Natural killer cell (primary cell): ENCODE measurements around the gene NAT16. TPM values are rescaled to one million over a fixed set of nuclear protein-coding genes. Genes with fewer than 3 reads are reported as not detected.
"Not testable (repeated sequence)": the region's sequence is repeated elsewhere in the genome, so short reads cannot be mapped to it uniquely, and the experiment has no call there.

Experiments
- ATAC-seq, 3 donors: fragments of 150-1000 bp in 2 of 3; fragments of 200-7000 bp in 1 of 3; cut with Tn5 transposase; 1 replicate in 1 of 3; 2 replicates in 2 of 3; pipeline ENCODE4 v1.10.0; 2021; ENCODE audit warnings: mild to moderate bottlenecking in 2 of 3, moderate library complexity in 2 of 3
- DNase-seq, 2 donors: peaks; one replicate each; pipeline versions ENCODE4 v3.0.0 to v3.0.0-alpha.2; 2013 to 2021; ENCODE audit warnings: mixed read lengths in 1 of 2
- H3K27ac ChIP-seq: one replicate; pipeline ENCODE4 v1.5.1; 2013; ENCODE audit warnings: mild to moderate bottlenecking, low read length
- H3K27me3 ChIP-seq: one replicate; pipeline ENCODE4 v1.6.1; 2013; ENCODE audit warnings: low read length; ENCODE audit not compliant: control insufficient read depth, insufficient read depth
- H3K36me3 ChIP-seq: one replicate; pipeline ENCODE4 v1.6.1; 2013; ENCODE audit warnings: low read length; ENCODE audit not compliant: control insufficient read depth, insufficient read depth
- H3K4me1 ChIP-seq: one replicate; pipeline ENCODE4 v1.6.1; 2013; ENCODE audit warnings: low read length; ENCODE audit not compliant: control insufficient read depth, insufficient read depth
- H3K4me3 ChIP-seq: one replicate; pipeline ENCODE4 v1.5.1; 2013; ENCODE audit warnings: low read length
- H3K9me3 ChIP-seq: one replicate; pipeline ENCODE4 v1.6.1; 2013; ENCODE audit warnings: low read length; ENCODE audit not compliant: control insufficient read depth, insufficient read depth
- H3K27ac Mint-ChIP-seq, 2 donors: one replicate each; pipeline ENCODE4 v1.8.0; 2022; ENCODE audit warnings: mild to moderate bottlenecking in 2 of 2, mixed read lengths in 2 of 2, moderate library complexity in 1 of 2
- H3K27me3 Mint-ChIP-seq, 2 donors: one replicate each; pipeline ENCODE4 v1.8.0; 2022; ENCODE audit warnings: low read depth in 2 of 2, mixed read lengths in 2 of 2
- H3K36me3 Mint-ChIP-seq: one replicate; pipeline ENCODE4 v1.8.0; 2022; ENCODE audit warnings: mixed read lengths
- H3K4me1 Mint-ChIP-seq, 2 donors: one replicate each; pipeline ENCODE4 v1.8.0; 2022; ENCODE audit warnings: mixed read lengths in 2 of 2
- H3K4me3 Mint-ChIP-seq: one replicate; pipeline ENCODE4 v1.8.0; 2022; ENCODE audit warnings: mild to moderate bottlenecking, moderate library complexity, mixed read lengths
- H3K9me3 Mint-ChIP-seq, 2 donors: one replicate each; pipeline ENCODE4 v1.8.0; 2022; ENCODE audit warnings: mixed read lengths in 2 of 2
- WGBS: methylation state at CpG from one replicate; pipeline ENCODE4 v1.1.7; 2013; ENCODE audit warnings: missing lambda C conversion rate; ENCODE audit not compliant: insufficient coverage; 5-methylcytosine and 5-hydroxymethylcytosine counted together
- intact Hi-C: fragments of 100-400 bp; cut with micrococcal nuclease; formaldehyde crosslinking; loops from one replicate; pipeline ENCODE4 v1.14.2; 2022
- total RNA-seq, 4 donors: library from RNA; stranded (reverse); fragments of 120-200 nt in 1 of 4; gene quantifications; one replicate each; pipeline versions ENCODE4 v1.2.3 to v1.2.4, GENCODE V29; 2013 to 2022
- TF ChIP-seq, protein P1 (sequence below): fragments of 200-600 bp; IDR thresholded peaks from one replicate; pipeline ENCODE4 v1.8.0; 2022; ENCODE audit warnings: antibody characterized with exemption

NAT16 gene
- total RNA-seq, 3 donors from 2014 or later (not counting 1 experiment from before 2014, with no cell fraction given) = not detected

DNA sequence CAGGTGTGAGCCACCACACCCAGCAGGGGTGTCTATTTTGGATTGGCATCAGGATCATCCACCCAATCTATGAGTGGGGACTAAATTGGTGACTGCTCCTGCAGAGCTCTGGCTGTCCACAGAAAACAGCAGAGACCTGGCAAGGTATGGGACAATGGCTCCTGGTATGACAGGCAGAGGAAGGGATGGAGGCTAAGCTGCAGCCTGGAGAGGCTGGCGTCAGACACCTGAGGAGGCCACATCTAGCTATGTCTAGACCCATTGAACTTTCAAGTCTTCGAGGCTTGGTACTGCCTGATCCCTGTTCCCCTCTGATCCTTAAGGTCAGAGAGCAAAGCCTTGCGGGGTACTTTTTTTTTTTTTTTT, 56.4 kb downstream of the NAT16 start:
- intact Hi-C loops = no loop called here
- WGBS = 92% methylated on average over 3 of the region's 3 CpGs
- Histone ChIP-seq H3K4me3 (no peak overlapping the region), H3K4me1 (peaks cover 54% of the 10 kb centered on the region), H3K9me3 (no peaks in the 10 kb centered on the region), H3K36me3 (no peaks in the 10 kb centered on the region), H3K27ac (no peak overlapping the region), H3K27me3 (peaks cover 4% of the 10 kb centered on the region)
- DNase-seq (no peak), ATAC-seq (no peak)
- Mint-ChIP-seq H3K36me3 (no peaks in the 10 kb centered on the region), H3K27me3 (peaks cover 12 to 24% of the 10 kb centered on the region in 2 donors), H3K27ac (no peak overlapping the region), H3K4me1 (peaks cover 53 to 54% of the 10 kb centered on the region in 2 donors), H3K9me3 (no peaks in the 10 kb centered on the region), H3K4me3 (no peak overlapping the region)
- TF ChIP-seq, protein P1, sequence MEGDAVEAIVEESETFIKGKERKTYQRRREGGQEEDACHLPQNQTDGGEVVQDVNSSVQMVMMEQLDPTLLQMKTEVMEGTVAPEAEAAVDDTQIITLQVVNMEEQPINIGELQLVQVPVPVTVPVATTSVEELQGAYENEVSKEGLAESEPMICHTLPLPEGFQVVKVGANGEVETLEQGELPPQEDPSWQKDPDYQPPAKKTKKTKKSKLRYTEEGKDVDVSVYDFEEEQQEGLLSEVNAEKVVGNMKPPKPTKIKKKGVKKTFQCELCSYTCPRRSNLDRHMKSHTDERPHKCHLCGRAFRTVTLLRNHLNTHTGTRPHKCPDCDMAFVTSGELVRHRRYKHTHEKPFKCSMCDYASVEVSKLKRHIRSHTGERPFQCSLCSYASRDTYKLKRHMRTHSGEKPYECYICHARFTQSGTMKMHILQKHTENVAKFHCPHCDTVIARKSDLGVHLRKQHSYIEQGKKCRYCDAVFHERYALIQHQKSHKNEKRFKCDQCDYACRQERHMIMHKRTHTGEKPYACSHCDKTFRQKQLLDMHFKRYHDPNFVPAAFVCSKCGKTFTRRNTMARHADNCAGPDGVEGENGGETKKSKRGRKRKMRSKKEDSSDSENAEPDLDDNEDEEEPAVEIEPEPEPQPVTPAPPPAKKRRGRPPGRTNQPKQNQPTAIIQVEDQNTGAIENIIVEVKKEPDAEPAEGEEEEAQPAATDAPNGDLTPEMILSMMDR = no peak

DNA sequence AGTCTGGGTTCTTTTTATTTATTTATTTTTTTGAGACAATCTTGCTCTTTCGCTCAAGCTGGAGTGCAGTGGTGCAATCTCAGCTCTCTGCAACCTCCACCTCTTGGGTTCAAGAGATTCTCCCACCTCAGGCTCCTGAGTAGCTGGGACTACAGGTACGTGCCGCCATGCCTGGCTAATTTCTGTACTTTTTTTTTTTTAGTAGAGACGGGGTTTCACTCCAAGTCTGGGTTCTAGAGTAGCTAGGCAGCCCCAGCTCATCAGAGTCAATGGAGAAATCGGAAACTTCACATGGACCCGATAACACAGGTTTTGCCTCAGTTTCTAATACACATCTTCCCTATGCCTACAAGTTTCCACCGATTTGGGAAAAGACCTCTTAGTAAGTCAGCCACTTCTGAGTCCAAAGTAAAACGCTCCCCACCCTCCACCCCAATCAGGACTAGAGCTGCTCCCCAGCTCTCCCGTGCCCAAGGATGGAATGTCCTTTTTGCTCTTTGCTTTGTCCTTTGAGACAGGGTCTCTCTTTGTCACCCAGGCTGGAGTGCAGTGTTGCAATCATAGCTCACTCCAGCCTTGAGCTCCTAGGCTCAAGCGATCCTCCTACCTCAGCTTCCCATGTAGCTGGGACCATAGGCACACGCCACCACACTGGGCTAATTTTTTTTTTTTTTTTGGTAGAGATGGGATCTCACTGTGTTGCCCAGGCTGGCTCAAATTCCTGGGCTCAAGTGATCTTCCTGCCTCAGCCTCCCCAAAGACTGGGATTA, 57.0 kb downstream of the NAT16 start:
- ATAC-seq (no peak), DNase-seq (no peak)
- Mint-ChIP-seq H3K4me3 (no peak overlapping the region), H3K4me1 (peaks cover 47 to 48% of the 10 kb centered on the region in 2 donors), H3K27me3 (peaks cover 12 to 24% of the 10 kb centered on the region in 2 donors), H3K27ac (no peak overlapping the region), H3K9me3 (no peaks in the 10 kb centered on the region), H3K36me3 (no peaks in the 10 kb centered on the region)
- no peaks in the 10 kb centered on the region for H3K9me3 ChIP-seq
- no peak overlapping the region for H3K4me3 ChIP-seq
- peaks cover 4% of the 10 kb centered on the region for H3K27me3 ChIP-seq
- no peak overlapping the region for H3K27ac ChIP-seq
- intact Hi-C loops = no loop called here
- TF ChIP-seq, protein P1 = no peak
- H3K36me3 ChIP-seq = no peaks in the 10 kb centered on the region
- H3K4me1 ChIP-seq = peaks cover 48% of the 10 kb centered on the region
- 96% methylated on average over 10 of the region's 11 CpGs for WGBS

DNA sequence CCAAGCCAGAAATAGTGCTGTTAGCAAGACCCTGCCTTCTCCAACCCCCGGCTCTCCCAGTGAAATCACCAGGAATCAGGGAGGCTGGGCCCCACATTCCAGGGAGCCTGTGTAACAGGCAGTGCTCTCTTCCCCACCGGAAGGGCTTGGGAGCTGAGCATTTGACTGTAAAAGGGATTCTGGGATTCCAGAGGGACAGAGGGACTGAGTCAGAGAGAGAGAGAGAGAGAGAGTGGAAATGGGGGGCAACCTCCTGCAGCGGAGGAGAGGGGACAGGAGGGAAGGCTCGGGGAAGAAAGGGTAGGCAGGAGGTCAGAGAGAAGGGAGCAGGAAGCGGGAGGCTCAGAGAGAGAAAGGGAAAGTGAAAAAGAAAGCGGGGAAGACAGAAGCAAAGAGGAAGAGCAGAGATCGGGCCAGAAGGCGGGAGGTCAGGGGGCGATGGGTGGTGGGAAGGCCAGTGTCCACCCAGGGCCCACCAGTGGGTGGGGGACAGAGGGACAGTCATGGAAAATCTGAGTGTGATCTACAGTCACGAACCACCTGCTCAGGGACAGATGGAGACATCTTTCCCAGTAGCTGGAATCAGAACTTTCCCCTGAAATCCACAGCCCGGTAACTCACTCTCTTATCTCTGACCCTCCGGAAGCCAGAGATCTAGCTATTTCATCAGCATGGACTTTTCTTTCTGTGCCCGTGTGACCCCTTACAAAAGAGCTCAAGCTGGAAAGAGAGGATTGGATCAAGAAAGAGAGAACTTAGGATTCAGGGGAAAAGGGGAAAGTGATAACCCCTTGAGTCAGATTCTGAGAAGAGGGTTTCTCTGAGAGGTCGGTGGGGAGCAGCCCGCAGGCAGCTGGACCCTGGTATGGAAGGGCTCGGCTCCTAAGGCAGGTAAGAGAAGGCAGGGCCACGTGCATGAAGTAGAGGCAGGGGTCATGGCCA, 57.8 kb downstream of the NAT16 start:
- H3K27me3 ChIP-seq = peaks cover 3% of the 10 kb centered on the region
- Mint-ChIP-seq H3K4me1 (peaks cover 39% of the 10 kb centered on the region in 2 donors), H3K9me3 (no peaks in the 10 kb centered on the region), H3K27ac (peak overlapping the region in 1 of 2 donors; percentile 79), H3K27me3 (peaks cover 12 to 21% of the 10 kb centered on the region in 2 donors), H3K36me3 (no peaks in the 10 kb centered on the region), H3K4me3 (peak overlapping the region; percentile 14)
- H3K36me3 ChIP-seq = no peaks in the 10 kb centered on the region
- H3K4me1 ChIP-seq = peaks cover 40% of the 10 kb centered on the region
- H3K4me3 ChIP-seq = no peak overlapping the region
- no peaks in the 10 kb centered on the region for H3K9me3 ChIP-seq
- no peak for DNase-seq
- ATAC-seq = no peak
- intact Hi-C loops = no loop called here
- no peak overlapping the region for H3K27ac ChIP-seq
- TF ChIP-seq, protein P1 = no peak
- 32% methylated on average over 17 of the region's 17 CpGs for WGBS

DNA sequence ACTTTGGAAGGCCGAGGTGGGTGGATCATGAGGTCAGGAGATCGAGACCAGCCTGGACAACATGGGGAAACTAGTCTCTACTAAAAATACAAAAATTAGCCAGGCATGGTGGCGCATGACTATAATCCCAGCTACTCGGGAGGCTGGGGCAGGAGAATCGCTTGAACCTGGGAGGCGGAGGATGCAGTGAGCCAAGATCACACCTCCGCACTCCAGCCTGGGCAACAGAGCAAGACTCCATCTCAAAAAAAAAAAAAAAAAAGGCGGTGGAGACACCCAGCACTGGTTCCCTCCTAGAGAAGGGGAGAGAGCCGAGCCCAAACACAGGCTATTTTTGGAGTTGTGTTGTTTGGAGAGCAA, 58.5 kb downstream of the NAT16 start:
- peaks cover 32 to 33% of the 10 kb centered on the region in 2 donors for H3K4me1 Mint-ChIP-seq
- H3K27me3 ChIP-seq, H3K9me3 Mint-ChIP-seq, ATAC-seq, DNase-seq, H3K27ac ChIP-seq, H3K9me3 ChIP-seq, H3K4me3 ChIP-seq, H3K36me3 ChIP-seq, H3K36me3 Mint-ChIP-seq, intact Hi-C loops: not testable (repeated sequence)
- H3K4me3 Mint-ChIP-seq = peak overlapping the region; percentile 14
- peaks cover 33% of the 10 kb centered on the region for H3K4me1 ChIP-seq
- peaks cover 12 to 21% of the 10 kb centered on the region in 2 donors for H3K27me3 Mint-ChIP-seq
- WGBS = 87% methylated on average over 8 of the region's 9 CpGs
- peak overlapping the region in 1 of 2 donors; percentile 79 for H3K27ac Mint-ChIP-seq
